Loucy (cell line): Measurements from ENCODE around the gene ACOD1.

ENCODE experiments used
- H2AFZ ChIP-seq: fragments of 200-600 bp; sonication (generic); 2 replicates; pipeline ENCODE4 v1.6.0; 2016; ENCODE audit warnings: antibody characterized with exemption, mild to moderate bottlenecking, low read length, moderate library complexity
- H3F3A ChIP-seq: fragments of 200-600 bp; 2 replicates; pipeline ENCODE4 v1.6.0; 2016; ENCODE audit warnings: antibody characterized with exemption, low read depth, mild to moderate bottlenecking
- H3K27me3 ChIP-seq: fragments of 200-600 bp; sonication (generic); 2 replicates; pipeline ENCODE4 v1.6.1; 2014; ENCODE audit warnings: low read length, mild to moderate bottlenecking; ENCODE audit not compliant: insufficient read depth, poor library complexity, severe bottlenecking
- H3K36me3 ChIP-seq: fragments of 200-600 bp; sonication (generic); 2 replicates; pipeline ENCODE4 v1.6.1; 2016; ENCODE audit warnings: low read length; ENCODE audit not compliant: insufficient read depth
- H3K4me1 ChIP-seq: fragments of 200-600 bp; sonication (generic); 2 replicates; pipeline ENCODE4 v1.5.1; 2014; ENCODE audit warnings: low read length, mild to moderate bottlenecking; ENCODE audit not compliant: insufficient read depth, poor library complexity, severe bottlenecking
- H3K4me2 ChIP-seq: fragments of 200-600 bp; sonication (generic); 2 replicates; pipeline ENCODE4 v1.6.0; 2014; ENCODE audit warnings: antibody characterized with exemption, low read length, low read depth, mild to moderate bottlenecking; ENCODE audit not compliant: poor library complexity, severe bottlenecking
- H3K4me3 ChIP-seq: fragments of 200-600 bp; sonication (generic); 2 replicates; pipeline ENCODE4 v1.5.1; 2014; ENCODE audit warnings: low read length, mild to moderate bottlenecking, mixed read lengths; ENCODE audit not compliant: poor library complexity, severe bottlenecking
- H3K79me2 ChIP-seq: fragments of 200-600 bp; sonication (generic); 2 replicates; pipeline ENCODE4 v1.6.1; 2014; ENCODE audit warnings: low read length; ENCODE audit not compliant: insufficient read depth
- H3K9ac ChIP-seq: fragments of 200-600 bp; sonication (generic); 2 replicates; pipeline ENCODE4 v1.6.0; 2014; ENCODE audit warnings: mild to moderate bottlenecking, low read depth, low read length, moderate library complexity; ENCODE audit not compliant: poor library complexity, severe bottlenecking
- H3K9me2 ChIP-seq: fragments of 200-600 bp; sonication (generic); replicated peaks from 2 replicates; pipeline ENCODE4 v1.6.1; 2016; ENCODE audit warnings: low read depth, low read length, mixed read lengths
- H3K9me3 ChIP-seq: fragments of 200-600 bp; sonication (generic); 2 replicates; pipeline ENCODE4 v1.6.1; 2014; ENCODE audit warnings: mild to moderate bottlenecking, antibody characterized with exemption, low read length, low read depth; ENCODE audit not compliant: insufficient read depth
- H4K20me1 ChIP-seq: fragments of 200-600 bp; sonication (generic); 2 replicates; pipeline ENCODE4 v1.6.0; 2014; ENCODE audit warnings: antibody characterized with exemption, low read length, mild to moderate bottlenecking; ENCODE audit not compliant: insufficient read depth, poor library complexity, severe bottlenecking
- CTCF ChIP-seq: fragments of 200-600 bp; sonication (generic); conservative IDR thresholded peaks from 2 replicates; pipeline ENCODE4 v1.5.1; 2014; ENCODE audit warnings: mild to moderate bottlenecking, antibody characterized with exemption, low read length
- EZH2phosphoT487 ChIP-seq: fragments of 200-600 bp; IDR thresholded peaks from 2 replicates; pipeline ENCODE4 v1.6.1; 2018; ENCODE audit warnings: antibody characterized with exemption, mild to moderate bottlenecking, moderate library complexity, borderline replicate concordance

Gene ACOD1

GRCh38 chr13:76983676-76984075 is 35.4 kb downstream of the ACOD1 start:
- H3K9me3 ChIP-seq = no peaks in the 10 kb centered on the region
- H3K27me3 ChIP-seq = peaks cover 26% of the 10 kb centered on the region
- no peaks in the 10 kb centered on the region for H3F3A ChIP-seq
- TF ChIP-seq CTCF (no peak), EZH2phosphoT487 (no peak)
- no peak overlapping the region for H2AFZ ChIP-seq
- H4K20me1 ChIP-seq = no peaks in the 10 kb centered on the region
- no peaks in the 10 kb centered on the region for H3K36me3 ChIP-seq
- H3K4me1 ChIP-seq = no peaks in the 10 kb centered on the region
- no peaks in the 10 kb centered on the region for H3K9me2 ChIP-seq
- H3K4me2 ChIP-seq = no peak overlapping the region
- H3K9ac ChIP-seq = no peak overlapping the region
- no peak overlapping the region for H3K4me3 ChIP-seq
- no peaks in the 10 kb centered on the region for H3K79me2 ChIP-seq

GRCh38 chr13:76991432-76991795 is 43.1 kb downstream of the ACOD1 start:
- no peaks in the 10 kb centered on the region for H3K9me2 ChIP-seq
- H3F3A ChIP-seq = no peaks in the 10 kb centered on the region
- peak overlapping the region; percentile 99 for H2AFZ ChIP-seq
- H3K9me3 ChIP-seq = no peaks in the 10 kb centered on the region
- H4K20me1 ChIP-seq = peaks cover 3% of the 10 kb centered on the region
- peaks cover 14% of the 10 kb centered on the region; the same call in 1 of the 2 replicates for H3K79me2 ChIP-seq
- peak overlapping the region; percentile 97 for H3K4me3 ChIP-seq
- H3K4me1 ChIP-seq = peaks cover 24% of the 10 kb centered on the region
- TF ChIP-seq CTCF = no peak
- H3K36me3 ChIP-seq = no peaks in the 10 kb centered on the region
- H3K27me3 ChIP-seq = no peaks in the 10 kb centered on the region
- H3K9ac ChIP-seq = peak overlapping the region; percentile 88
- H3K4me2 ChIP-seq = peak overlapping the region; percentile 96

GRCh38 chr13:76991796-76992547 is 43.7 kb downstream of the ACOD1 start, which contains the start of gene CLN5:
Gene CLN5, plus strand, starts transcription at chr13:76992081. Its CDS starts 18 bp downstream, at chr13:76992099.
- H3K9me2 ChIP-seq = no peaks in the 10 kb centered on the region
- no peaks in the 10 kb centered on the region for H3K9me3 ChIP-seq
- peaks cover 24% of the 10 kb centered on the region for H3K4me1 ChIP-seq
- peaks cover 3% of the 10 kb centered on the region for H4K20me1 ChIP-seq
- no peaks in the 10 kb centered on the region for H3F3A ChIP-seq
- no peak for TF ChIP-seq CTCF
- TF ChIP-seq EZH2phosphoT487 = no peak
- H3K27me3 ChIP-seq = no peaks in the 10 kb centered on the region
- H3K36me3 ChIP-seq = no peaks in the 10 kb centered on the region
- H3K79me2 ChIP-seq = peaks cover 14% of the 10 kb centered on the region; the same call in 1 of the 2 replicates
- peak within 1 kb of the TSS; percentile 96 for H3K4me2 ChIP-seq
- peak within 1 kb of the TSS; percentile 88 for H3K9ac ChIP-seq
- H2AFZ ChIP-seq = peak within 1 kb of the TSS; percentile 99
- peak within 1 kb of the TSS; percentile 97 for H3K4me3 ChIP-seq
